Stomach (tissue), 9 donors: ENCODE data around the gene CYGB. TPM values are rescaled to one million over a fixed set of nuclear protein-coding genes. Genes with fewer than 3 reads are reported as not detected.

ENCODE experiments used
- DNase-seq, 2 donors: peaks; one replicate each; pipeline versions ENCODE4 v3.0.0 to v3.0.0-alpha.2; 2013 to 2019
- H3K27ac ChIP-seq, 5 donors: fragments of 200-600 bp in 4 of 5; sonication (generic) in 4 of 5; one replicate each; pipeline ENCODE4 v1.5.1; 2013 to 2019; ENCODE audit warnings: mild to moderate bottlenecking in 1 of 5, moderate library complexity in 1 of 5
- H3K27me3 ChIP-seq, 3 donors: fragments of 200-600 bp; sonication (generic); one replicate each; pipeline ENCODE4 v1.5.1; 2017 to 2019; ENCODE audit warnings: mixed run types in 1 of 3
- H3K36me3 ChIP-seq, 4 donors: fragments of 200-600 bp; sonication (generic); 1 replicate in 3 of 4; 2 replicates in 1 of 4; pipeline ENCODE4 v1.5.1; 2016 to 2019
- H3K4me1 ChIP-seq, 4 donors: fragments of 200-600 bp; sonication (generic); one replicate each; pipeline ENCODE4 v1.5.1; 2016 to 2019
- H3K4me3 ChIP-seq, 4 donors: fragments of 200-600 bp; sonication (generic) in 3 of 4; one replicate each; pipeline ENCODE4 v1.5.1; 2016 to 2019; ENCODE audit warnings: mild to moderate bottlenecking in 1 of 4
- H3K9me3 ChIP-seq, 4 donors: fragments of 200-600 bp; sonication (generic); one replicate each; pipeline ENCODE4 v1.5.1; 2016 to 2019
- CTCF ChIP-seq, 7 experiments: fragments of 450-650 bp in 4 of 7; fragments of 200-600 bp in 3 of 7; sonication (generic) in 3 of 7; IDR thresholded peaks; one replicate each; pipeline ENCODE4 v1.5.1; 2016 to 2019; ENCODE audit warnings: antibody characterized with exemption in 7 of 7, control low read depth in 2 of 7, mild to moderate bottlenecking in 1 of 7
- EP300 ChIP-seq: sonication (generic); formaldehyde crosslinking; IDR thresholded peaks from one replicate; pipeline ENCODE4 v1.6.1; 2017; ENCODE audit warnings: antibody characterized with exemption
- POLR2A ChIP-seq, 4 donors: fragments of 450-650 bp; IDR thresholded peaks; one replicate each; pipeline ENCODE4 v1.6.1; 2016; ENCODE audit warnings: antibody characterized with exemption in 4 of 4, control low read depth in 2 of 4, mild to moderate bottlenecking in 1 of 4, moderate library complexity in 1 of 4
- POLR2AphosphoS5 ChIP-seq, 3 donors: sonication (generic); formaldehyde crosslinking; IDR thresholded peaks; one replicate each; pipeline ENCODE4 v1.6.1; 2016; ENCODE audit warnings: antibody characterized with exemption in 3 of 3
- WGBS, 5 donors: extraction: QIAGEN DNeasy Blood & Tissue Kit in 3 of 5; methylation state at CpG; one replicate each; pipeline versions ENCODE4 v1.1.5 to v1.1.7; 2013 to 2018; 5-methylcytosine and 5-hydroxymethylcytosine counted together
- intact Hi-C: fragments of 100-400 bp; cut with DNase I; formaldehyde crosslinking; loops from one replicate; pipeline ENCODE4 v1.15.1; 2023; ENCODE audit warnings: low total_unique reads
- polyA plus RNA-seq, 3 donors: library from polyadenylated mRNA; stranded (reverse); fragments of 200-250 nt; gene quantifications; one replicate each; pipeline ENCODE4 v1.2.3, GENCODE V29; 2013
- total RNA-seq, 5 donors: library from RNA; depleted of rRNA; stranded (reverse); fragments of >200 nt; gene quantifications; one replicate each; pipeline versions ENCODE4 v1.1.0 to v1.2.3, GENCODE V29; 2014 to 2016
- donor health status: healthy with polysubstance abuse.
- donor health status: Bipolar disorder and iron deficiency.
- donor health status: healthy.

Gene CYGB
- total and polyA plus RNA-seq, 8 donors: 6.8 to 101 (median 35.9) TPM; not detected in 1

GRCh38 chr17:76544546-76545365 lies 7.2 kb upstream of the CYGB start:
- intact Hi-C loops: no loop called here
- 64 to 77% (median 69%) methylated on average over 19 to 24 of the region's 24 CpGs for WGBS, 5 donors
- peaks cover 43 to 77% (median 66%) of the 10 kb centered on the region in 4 donors for H3K4me1 ChIP-seq
- H3K9me3 ChIP-seq: no peaks in the 10 kb centered on the region
- peak overlapping the region in 4 of 5 donors; percentile 29 to 43 (median 34) for H3K27ac ChIP-seq
- DNase-seq: no peak
- no peak for TF ChIP-seq EP300
- no peak for TF ChIP-seq CTCF (IDR thresholded peaks at IDR 0.05)
- no peak for TF ChIP-seq POLR2A (IDR thresholded peaks at IDR 0.05)
- TF ChIP-seq POLR2AphosphoS5 (IDR thresholded peaks at IDR 0.05): no peak
- no peaks in the 10 kb centered on the region for H3K36me3 ChIP-seq
- H3K27me3 ChIP-seq: peaks cover 0 to 41% (median 2%) of the 10 kb centered on the region in 3 donors
- no peak overlapping the region for H3K4me3 ChIP-seq

- peaks cover 43 to 76% (median 64%) of the 10 kb centered on the region in 4 donors for H3K4me1 ChIP-seq
- no peak overlapping the region for H3K4me3 ChIP-seq
- no peaks in the 10 kb centered on the region for H3K9me3 ChIP-seq
- peak in 1 of 2 donors; percentile 62 for DNase-seq
- no peaks in the 10 kb centered on the region for H3K36me3 ChIP-seq
- peaks cover 0 to 48% (median 5%) of the 10 kb centered on the region in 3 donors for H3K27me3 ChIP-seq
- intact Hi-C loops: no loop called here
- TF ChIP-seq POLR2AphosphoS5 (IDR thresholded peaks at IDR 0.05) (no peak), POLR2A (IDR thresholded peaks at IDR 0.05) (no peak), CTCF (IDR thresholded peaks at IDR 0.05) (no peak), EP300 (no peak)
- H3K27ac ChIP-seq: peak overlapping the region in 3 of 5 donors; percentile 29 to 43 (median 38)
- 43 to 61% (median 55%) methylated on average over 15 to 22 of the region's 22 CpGs for WGBS, 5 donors
Measured at GRCh38 chr17:76543826-76544545, 6.5 kb upstream of the CYGB start.

- intact Hi-C loops: no loop called here
- peaks cover 0 to 54% (median 10%) of the 10 kb centered on the region in 3 donors for H3K27me3 ChIP-seq
- WGBS, 5 donors: 76 to 89% (median 79%) methylated on average over 6 of the region's 6 CpGs
- no peak overlapping the region for H3K4me3 ChIP-seq
- H3K9me3 ChIP-seq: no peaks in the 10 kb centered on the region
- no peak for DNase-seq
- no peak overlapping the region for H3K27ac ChIP-seq
- no peaks in the 10 kb centered on the region for H3K36me3 ChIP-seq
- H3K4me1 ChIP-seq: peaks cover 43 to 73% (median 64%) of the 10 kb centered on the region in 4 donors
- no peak for TF ChIP-seq POLR2A (IDR thresholded peaks at IDR 0.05)
- TF ChIP-seq EP300: no peak
- TF ChIP-seq CTCF (IDR thresholded peaks at IDR 0.05): no peak
- no peak for TF ChIP-seq POLR2AphosphoS5 (IDR thresholded peaks at IDR 0.05)
Measured at GRCh38 chr17:76543482-76543825, 5.9 kb upstream of the CYGB start.

- DNase-seq: no peak
- peak overlapping the region in 1 of 5 donors; percentile 8 for H3K27ac ChIP-seq
- no peak for TF ChIP-seq EP300
- TF ChIP-seq POLR2A (IDR thresholded peaks at IDR 0.05): no peak
- no peak for TF ChIP-seq POLR2AphosphoS5 (IDR thresholded peaks at IDR 0.05)
- TF ChIP-seq CTCF (IDR thresholded peaks at IDR 0.05): no peak
- H3K36me3 ChIP-seq: no peaks in the 10 kb centered on the region
- H3K27me3 ChIP-seq: peaks cover 2 to 58% (median 15%) of the 10 kb centered on the region in 3 donors
- H3K4me1 ChIP-seq: peaks cover 42 to 73% (median 64%) of the 10 kb centered on the region in 4 donors
- H3K9me3 ChIP-seq: no peaks in the 10 kb centered on the region
- 78 to 91% (median 88%) methylated on average over 8 of the region's 8 CpGs for WGBS, 5 donors
- intact Hi-C loops: no loop called here
- no peak overlapping the region for H3K4me3 ChIP-seq
Measured at GRCh38 chr17:76542984-76543383, 5.5 kb upstream of the CYGB start.
